Left ventricle myocardium inferior (tissue), 1 donor: ENCODE measurements around the gene HEPN1. TPM values are rescaled to one million over a fixed set of nuclear protein-coding genes. Genes with fewer than 3 reads are reported as not detected.

Source experiments
- DNase-seq: peaks from one replicate; pipeline ENCODE4 v3.0.0-alpha.2; 2020
- H3K27ac ChIP-seq: fragments of 200-600 bp; replicated peaks from 2 replicates; pipeline ENCODE4 v1.8.0; 2021
- H3K27me3 ChIP-seq: fragments of 200-600 bp; 2 replicates; pipeline ENCODE4 v1.8.0; 2021; ENCODE audit warnings: low read depth
- H3K36me3 ChIP-seq: fragments of 200-600 bp; 2 replicates; pipeline ENCODE4 v1.8.0; 2021
- H3K4me1 ChIP-seq: fragments of 200-600 bp; 2 replicates; pipeline ENCODE4 v1.8.0; 2021
- H3K4me3 ChIP-seq: fragments of 200-600 bp; 2 replicates; pipeline ENCODE4 v1.8.0; 2021; ENCODE audit warnings: mild to moderate bottlenecking, moderate library complexity
- H3K9me3 ChIP-seq: fragments of 200-600 bp; replicated peaks from 2 replicates; pipeline ENCODE4 v1.8.0; 2021
- CTCF ChIP-seq: fragments of 200-600 bp; IDR thresholded peaks from 2 replicates; pipeline ENCODE4 v1.8.0; 2021; ENCODE audit warnings: antibody characterized with exemption, mild to moderate bottlenecking, borderline replicate concordance
- intact Hi-C: fragments of 100-400 bp; cut with micrococcal nuclease; formaldehyde crosslinking; loops from one replicate; pipeline ENCODE4 v1.11.0; 2022
- total RNA-seq: library from RNA; stranded (reverse); fragmentation: NEBNext Ultra II Directional; extraction: Animal tissue kit (Norgen Biotek cat#: 25700); gene quantifications from one replicate; pipeline ENCODE4 v1.2.1, GENCODE V29; 2021
- donor health status: DM: no; HTN: yes; CAD: no; lungs with severe emphysema.

The HEPN1 gene
- total RNA-seq, 1 donor from 2014 or later, result not detected

DNA sequence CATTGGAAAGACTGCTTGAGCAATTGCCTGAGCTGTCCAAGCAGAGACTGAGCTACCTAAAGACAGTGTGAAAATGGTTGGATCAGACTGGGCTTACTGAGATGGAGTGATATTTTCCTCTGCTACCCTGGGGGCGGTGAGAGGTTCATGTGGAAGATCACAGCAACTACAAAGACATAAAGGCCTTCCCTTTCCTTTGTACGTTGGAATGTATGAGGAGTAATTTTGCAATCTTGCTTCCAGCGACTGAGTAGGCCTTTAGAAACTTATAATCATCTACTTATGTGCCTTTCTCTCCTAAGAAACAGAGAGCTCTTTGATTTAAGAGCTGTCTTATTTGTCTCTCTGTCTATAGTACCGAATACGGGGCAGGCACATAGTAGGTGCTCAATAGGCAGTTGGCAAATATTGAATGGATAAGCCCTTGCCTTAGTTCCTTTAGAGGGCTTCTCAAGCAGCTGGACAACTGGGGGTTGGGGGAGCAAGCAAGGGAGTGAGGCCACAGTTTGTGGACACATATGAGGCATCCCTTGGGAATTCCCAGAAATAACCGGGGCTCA is 19.2 kb downstream of the HEPN1 start:
- H3K4me3 ChIP-seq, result no peak overlapping the region
- intact Hi-C loops, result no loop called here
- no peak for TF ChIP-seq CTCF
- H3K4me1 ChIP-seq, result no peaks in the 10 kb centered on the region
- no peaks in the 10 kb centered on the region for H3K36me3 ChIP-seq
- H3K9me3 ChIP-seq, result no peaks in the 10 kb centered on the region
- no peak overlapping the region for H3K27ac ChIP-seq
- H3K27me3 ChIP-seq, result peaks cover 24% of the 10 kb centered on the region
- DNase-seq, result no peak

- no peak overlapping the region for H3K4me3 ChIP-seq
- no peaks in the 10 kb centered on the region for H3K4me1 ChIP-seq
- H3K27me3 ChIP-seq, result peaks cover 24% of the 10 kb centered on the region
- H3K9me3 ChIP-seq, result no peaks in the 10 kb centered on the region
- no peak overlapping the region for H3K27ac ChIP-seq
- no peak for DNase-seq
- H3K36me3 ChIP-seq, result no peaks in the 10 kb centered on the region
- TF ChIP-seq CTCF, result no peak
- intact Hi-C loops, result no loop called here
Measured at GRCh38 chr11:124938970-124939369, 19.9 kb downstream of the HEPN1 start.

DNA sequence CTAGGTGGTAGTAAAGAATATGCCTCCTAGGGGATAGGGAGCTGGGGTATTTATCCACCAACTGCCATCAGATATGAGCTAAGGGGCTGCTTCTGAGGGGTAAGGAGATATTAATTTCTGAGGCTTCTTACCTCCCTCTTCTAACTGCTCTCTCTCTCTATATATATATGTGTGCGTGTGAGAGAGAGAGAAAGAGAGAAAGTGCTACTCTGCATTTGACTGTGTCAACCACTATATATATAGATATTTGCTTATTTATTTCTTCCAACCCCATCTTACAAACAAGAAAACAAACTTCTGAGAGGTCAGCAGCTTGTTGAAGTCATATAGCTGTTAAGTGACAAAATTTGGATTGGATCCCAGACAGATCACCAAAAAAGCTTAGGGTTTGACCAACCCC is 22.7 kb downstream of the HEPN1 start:
- intact Hi-C loops, result no loop called here
- Histone ChIP-seq H3K4me3 (no peak overlapping the region), H3K4me1 (no peaks in the 10 kb centered on the region), H3K36me3 (no peaks in the 10 kb centered on the region), H3K27ac (no peak overlapping the region), H3K9me3 (no peaks in the 10 kb centered on the region), H3K27me3 (peaks cover 3% of the 10 kb centered on the region)
- TF ChIP-seq CTCF, result no peak
- DNase-seq, result no peak

DNA sequence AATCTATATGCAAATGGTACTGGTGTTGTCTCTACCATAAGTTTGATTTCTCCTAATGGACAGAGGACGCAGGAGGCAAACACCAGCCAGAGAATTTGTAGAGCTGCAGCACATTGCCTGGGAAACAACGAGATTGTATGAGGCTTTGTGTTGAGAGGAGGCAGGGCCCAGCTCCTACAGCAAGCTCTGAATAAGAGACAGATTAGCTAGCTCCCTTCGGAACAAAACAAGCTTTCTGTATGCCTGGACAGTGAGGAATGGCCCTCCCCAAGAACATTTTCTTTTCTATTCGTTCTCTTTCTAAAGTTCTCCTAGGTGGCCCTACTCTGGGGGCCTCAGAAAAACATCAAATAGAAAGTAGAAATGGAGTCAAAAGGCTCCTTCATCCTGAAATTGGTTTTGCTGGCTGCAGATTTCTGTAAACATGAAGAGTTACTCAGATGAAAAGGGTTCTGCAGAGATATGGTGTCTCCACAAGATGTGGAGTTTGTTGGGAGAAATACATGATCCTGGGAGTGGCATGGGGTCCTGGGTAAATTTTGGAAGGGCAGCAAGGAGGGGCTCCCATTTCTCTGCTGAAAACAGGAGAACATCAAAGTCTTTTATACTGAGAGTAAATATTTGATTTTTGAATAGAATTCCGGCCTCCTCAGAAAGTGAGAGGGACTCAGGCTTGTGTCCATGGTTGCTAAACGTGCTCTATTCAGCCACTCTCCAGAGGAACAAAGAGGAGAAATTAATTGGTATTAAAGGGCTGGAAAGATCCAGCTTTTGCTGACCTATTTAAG is 23.6 kb downstream of the HEPN1 start:
- TF ChIP-seq CTCF, result no peak
- intact Hi-C loops, result no loop called here
- Histone ChIP-seq H3K4me1 (no peaks in the 10 kb centered on the region), H3K4me3 (no peak overlapping the region), H3K36me3 (no peaks in the 10 kb centered on the region), H3K27me3 (no peaks in the 10 kb centered on the region), H3K9me3 (no peaks in the 10 kb centered on the region), H3K27ac (no peak overlapping the region)
- no peak for DNase-seq

- Histone ChIP-seq H3K27me3 (no peaks in the 10 kb centered on the region), H3K4me3 (no peak overlapping the region), H3K36me3 (no peaks in the 10 kb centered on the region), H3K9me3 (no peaks in the 10 kb centered on the region), H3K27ac (no peak overlapping the region), H3K4me1 (no peaks in the 10 kb centered on the region)
- no peak for DNase-seq
- intact Hi-C loops, result no loop called here
- no peak for TF ChIP-seq CTCF
Measured at GRCh38 chr11:124943254-124943616, 24.2 kb downstream of the HEPN1 start.
